Spleen (tissue), 7 donors: Measurements from ENCODE around the gene LRP3.

Experiments
- POLR2AphosphoS5 ChIP-seq, 3 donors: sonication (generic); formaldehyde crosslinking; IDR thresholded peaks; one replicate each; pipeline ENCODE4 v1.5.1; 2017; ENCODE audit warnings: antibody characterized with exemption in 3 of 3
- TF ChIP-seq, protein P1 (sequence below), 11 experiments: fragments of 200-600 bp in 7 of 11; fragments of 450-650 bp in 4 of 11; sonication (generic) in 4 of 11; IDR thresholded peaks in 8 of 11; conservative IDR thresholded peaks in 3 of 11; 1 replicate in 7 of 11; 2 replicates in 4 of 11; pipeline versions ENCODE4 v1.4.0 to v1.8.0; 2016 to 2021; ENCODE audit warnings: antibody characterized with exemption in 11 of 11, inconsistent platforms in 4 of 11, mild to moderate bottlenecking in 1 of 11
- donor health status: DM: no; HTN: no; CAD: no; lungs with moderate emphysema.
- donor health status: DM: no; HTN: no; CAD: no.
- donor health status: DM: no; HTN: no; CAD: no.

DNA sequence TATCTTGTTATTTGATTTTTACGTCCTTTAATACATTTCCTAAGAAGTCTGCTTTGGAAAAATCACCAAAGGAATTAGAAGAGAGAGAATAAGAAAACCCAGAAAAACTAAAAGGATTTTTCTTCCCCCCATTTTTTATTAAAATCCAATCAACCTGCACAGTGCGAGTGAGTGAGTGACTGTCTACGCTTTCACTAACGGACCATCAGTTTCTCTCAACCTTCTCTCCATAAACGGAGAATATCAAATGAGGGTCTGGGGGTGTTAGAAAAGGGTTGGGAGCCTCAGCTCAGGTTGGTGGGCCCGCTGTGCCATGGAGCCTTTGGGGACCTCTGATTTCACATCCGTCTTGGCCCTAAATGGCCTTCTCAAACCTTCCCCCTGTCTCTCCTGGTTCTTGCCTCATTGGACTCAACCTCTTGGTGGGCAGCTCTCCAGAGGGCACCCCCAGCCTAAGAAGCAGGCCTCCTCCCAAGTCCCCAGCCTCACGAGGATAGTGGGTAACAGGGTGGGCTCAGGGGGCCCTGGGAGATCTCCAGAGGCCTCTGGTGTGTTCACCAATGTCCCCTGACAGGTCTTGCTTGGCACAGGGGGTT, 763 bp upstream of the LRP3 start:
- TF ChIP-seq, protein P1, sequence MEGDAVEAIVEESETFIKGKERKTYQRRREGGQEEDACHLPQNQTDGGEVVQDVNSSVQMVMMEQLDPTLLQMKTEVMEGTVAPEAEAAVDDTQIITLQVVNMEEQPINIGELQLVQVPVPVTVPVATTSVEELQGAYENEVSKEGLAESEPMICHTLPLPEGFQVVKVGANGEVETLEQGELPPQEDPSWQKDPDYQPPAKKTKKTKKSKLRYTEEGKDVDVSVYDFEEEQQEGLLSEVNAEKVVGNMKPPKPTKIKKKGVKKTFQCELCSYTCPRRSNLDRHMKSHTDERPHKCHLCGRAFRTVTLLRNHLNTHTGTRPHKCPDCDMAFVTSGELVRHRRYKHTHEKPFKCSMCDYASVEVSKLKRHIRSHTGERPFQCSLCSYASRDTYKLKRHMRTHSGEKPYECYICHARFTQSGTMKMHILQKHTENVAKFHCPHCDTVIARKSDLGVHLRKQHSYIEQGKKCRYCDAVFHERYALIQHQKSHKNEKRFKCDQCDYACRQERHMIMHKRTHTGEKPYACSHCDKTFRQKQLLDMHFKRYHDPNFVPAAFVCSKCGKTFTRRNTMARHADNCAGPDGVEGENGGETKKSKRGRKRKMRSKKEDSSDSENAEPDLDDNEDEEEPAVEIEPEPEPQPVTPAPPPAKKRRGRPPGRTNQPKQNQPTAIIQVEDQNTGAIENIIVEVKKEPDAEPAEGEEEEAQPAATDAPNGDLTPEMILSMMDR (IDR thresholded peaks at IDR 0.05 in 8 of 11, conservative IDR thresholded peaks at IDR 0.05 in 3 of 11), result no peak
- TF ChIP-seq POLR2AphosphoS5 (IDR thresholded peaks at IDR 0.05), result no peak
